Esophagus squamous epithelium (tissue), 4 donors: Measurements from ENCODE around the gene MBOAT2.

Source experiments
- CTCF ChIP-seq, 6 experiments: fragments of 450-650 bp in 4 of 6; fragments of 200-600 bp in 2 of 6; sonication (generic) in 2 of 6; IDR thresholded peaks; one replicate each; pipeline ENCODE4 v1.5.1; 2016 to 2019; ENCODE audit warnings: antibody characterized with exemption in 6 of 6, mild to moderate bottlenecking in 4 of 6, moderate library complexity in 4 of 6
- POLR2A ChIP-seq, 4 donors: fragments of 450-650 bp; IDR thresholded peaks; one replicate each; pipeline ENCODE4 v1.6.1; 2017; ENCODE audit warnings: antibody characterized with exemption in 4 of 4, mild to moderate bottlenecking in 4 of 4, moderate library complexity in 3 of 4

- TF ChIP-seq CTCF (IDR thresholded peaks at IDR 0.05) (no peak), POLR2A (IDR thresholded peaks at IDR 0.05) (no peak)
Measured at GRCh38 chr2:8876628-8877027, 126.9 kb downstream of the MBOAT2 start.
